Prostate gland (tissue), 2 donors: Measurements from ENCODE around the gene UMPS.

Source experiments
- CTCF ChIP-seq, 4 experiments: fragments of 200-600 bp in 2 of 4; fragments of 450-650 bp in 2 of 4; sonication (generic) in 2 of 4; IDR thresholded peaks; 1 replicate in 3 of 4; 2 replicates in 1 of 4; pipeline ENCODE4 v1.5.1; 2016 to 2019; ENCODE audit warnings: antibody characterized with exemption in 4 of 4, mild to moderate bottlenecking in 2 of 4, moderate library complexity in 2 of 4
- POLR2A ChIP-seq: fragments of 450-650 bp; IDR thresholded peaks from one replicate; pipeline ENCODE4 v1.6.1; 2016; ENCODE audit warnings: antibody characterized with exemption, mild to moderate bottlenecking
- POLR2AphosphoS5 ChIP-seq: sonication (generic); formaldehyde crosslinking; IDR thresholded peaks from one replicate; pipeline ENCODE4 v1.6.1; 2017; ENCODE audit warnings: antibody characterized with exemption

- TF ChIP-seq POLR2AphosphoS5 (no peak), CTCF (IDR thresholded peaks at IDR 0.05) (no peak), POLR2A (no peak)
These were observed 24.7 kb upstream of the UMPS start for GRCh38 chr3:124705552-124705951.
